IPS-18c (cell line): ENCODE measurements around the gene TP53I11.

ENCODE experiments used
- H3K4me3 ChIP-seq: 2 replicates; pipeline ENCODE4 v1.7.0; 2013; ENCODE audit warnings: low read depth, mild to moderate bottlenecking, low read length, moderate library complexity; ENCODE audit not compliant: insufficient read depth
- H3K9me3 ChIP-seq: one replicate; pipeline ENCODE4 v1.6.1; 2013; ENCODE audit warnings: mild to moderate bottlenecking, low read length, moderate library complexity; ENCODE audit not compliant: control insufficient read depth, insufficient read depth

TP53I11 gene

GRCh38 chr11:44911029-44911814 is 39.5 kb downstream of the TP53I11 start:
- H3K4me3 ChIP-seq: no peak overlapping the region

GRCh38 chr11:44910591-44910990 is 40.1 kb downstream of the TP53I11 start:
- H3K4me3 ChIP-seq: no peak overlapping the region
- no peaks in the 10 kb centered on the region for H3K9me3 ChIP-seq

More at GRCh38 chr11:44911029-44911814, 39.5 kb downstream of the TP53I11 start:
- no peaks in the 10 kb centered on the region for H3K9me3 ChIP-seq

DNA sequence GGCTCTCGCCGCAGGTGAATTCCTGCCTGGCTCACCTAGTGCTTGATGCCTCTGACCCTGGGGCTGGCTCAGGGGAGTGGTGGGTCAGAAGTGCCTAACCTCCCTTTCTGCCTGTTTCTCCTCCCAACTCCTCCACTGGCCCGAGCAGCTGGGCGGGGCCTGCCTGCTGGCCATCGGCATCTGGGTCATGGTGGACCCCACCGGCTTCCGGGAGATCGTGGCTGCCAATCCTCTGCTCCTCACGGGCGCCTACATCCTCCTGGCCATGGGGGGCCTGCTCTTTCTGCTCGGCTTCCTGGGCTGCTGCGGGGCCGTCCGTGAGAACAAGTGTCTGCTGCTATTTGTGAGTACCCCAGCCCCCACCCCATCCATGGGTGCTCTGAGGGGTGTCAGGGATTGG is 41.1 kb downstream of the TP53I11 start:
- H3K9me3 ChIP-seq: no peaks in the 10 kb centered on the region

DNA sequence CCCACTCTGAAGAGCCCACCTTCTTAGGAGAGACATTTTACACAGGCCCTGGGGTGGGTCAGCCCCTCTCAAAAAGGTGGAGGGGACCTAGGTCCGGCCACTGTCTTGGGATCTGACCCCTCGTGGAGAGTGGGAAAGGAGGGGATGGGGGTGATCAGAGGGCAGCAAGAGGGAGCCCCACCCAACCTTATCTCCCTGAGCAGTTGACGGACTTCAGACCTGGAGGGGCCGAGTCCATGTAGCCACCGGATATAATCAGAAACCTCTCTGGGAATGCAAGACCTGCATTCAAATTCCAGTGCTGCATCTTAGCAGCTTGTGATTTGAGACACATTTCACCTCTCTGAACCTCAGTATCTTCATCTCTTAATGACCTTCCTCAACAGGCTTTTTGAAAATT is 44.0 kb downstream of the TP53I11 start:
- Histone ChIP-seq H3K9me3 (no peaks in the 10 kb centered on the region), H3K4me3 (no peak overlapping the region)

More for the DNA sequence above, 41.1 kb downstream of the TP53I11 start:
- no peak overlapping the region; the same call in 1 of the 2 replicates for H3K4me3 ChIP-seq

- no peaks in the 10 kb centered on the region for H3K9me3 ChIP-seq
- H3K4me3 ChIP-seq: no peak overlapping the region
These were observed 45.4 kb downstream of the TP53I11 start for GRCh38 chr11:44905131-44905866.

GRCh38 chr11:44904261-44905020 is 46.2 kb downstream of the TP53I11 start:
- no peak overlapping the region for H3K4me3 ChIP-seq
- no peaks in the 10 kb centered on the region for H3K9me3 ChIP-seq

- Histone ChIP-seq H3K4me3 (no peak overlapping the region), H3K9me3 (peaks cover 2% of the 10 kb centered on the region)
These were observed 47.2 kb downstream of the TP53I11 start for GRCh38 chr11:44903518-44903917.

- Histone ChIP-seq H3K9me3 (peaks cover 5% of the 10 kb centered on the region), H3K4me3 (no peak overlapping the region)
These were observed 47.6 kb downstream of the TP53I11 start for GRCh38 chr11:44903035-44903434.

GRCh38 chr11:44901786-44902185 is 48.9 kb downstream of the TP53I11 start:
- Histone ChIP-seq H3K9me3 (peaks cover 5% of the 10 kb centered on the region), H3K4me3 (no peak overlapping the region)

GRCh38 chr11:44901120-44901633 is 49.5 kb downstream of the TP53I11 start:
- Histone ChIP-seq H3K9me3 (peaks cover 5% of the 10 kb centered on the region), H3K4me3 (no peak overlapping the region)

- Histone ChIP-seq H3K4me3 (no peak overlapping the region), H3K9me3 (peaks cover 5% of the 10 kb centered on the region)
These were observed 50.7 kb downstream of the TP53I11 start for GRCh38 chr11:44899959-44900358.

DNA sequence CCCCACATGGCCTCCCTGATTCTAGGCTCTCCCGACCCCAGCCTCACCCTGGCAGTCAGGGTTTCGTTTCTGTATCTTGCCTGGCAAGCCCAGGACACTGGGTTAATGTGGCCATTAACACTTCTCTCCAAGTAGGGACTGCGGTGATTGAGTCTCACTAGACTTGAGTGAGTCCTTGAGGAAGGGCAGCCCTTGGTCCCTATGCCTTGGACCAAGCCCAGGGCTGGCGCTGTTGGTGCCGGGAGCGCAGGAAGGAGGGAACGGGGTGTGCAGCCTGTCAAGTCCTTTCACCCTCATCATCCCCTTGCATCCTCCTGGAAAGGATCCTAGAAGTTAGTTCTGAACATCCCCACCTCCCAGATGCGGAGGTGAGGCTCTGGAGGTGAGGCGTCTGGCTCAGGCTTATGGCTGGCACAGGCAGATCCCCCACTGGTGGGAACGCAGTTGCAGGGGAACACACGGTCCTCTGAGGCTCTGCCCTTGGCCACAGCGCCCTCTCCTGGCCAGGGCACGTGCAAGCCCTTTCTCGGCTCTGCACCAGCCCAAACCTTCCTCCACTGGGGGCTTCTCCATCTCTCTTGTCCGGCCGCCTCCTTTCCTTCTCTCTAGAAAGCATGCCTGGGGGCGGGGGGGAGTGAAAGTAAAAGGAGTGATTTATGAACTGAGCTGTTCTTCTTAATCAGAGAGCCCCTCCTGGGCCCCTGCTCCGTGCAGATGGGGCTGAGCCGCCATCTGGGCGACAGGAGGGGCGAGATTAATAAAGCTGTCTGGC is 56.7 kb downstream of the TP53I11 start:
- Histone ChIP-seq H3K4me3 (no peak overlapping the region), H3K9me3 (peaks cover 7% of the 10 kb centered on the region)

DNA sequence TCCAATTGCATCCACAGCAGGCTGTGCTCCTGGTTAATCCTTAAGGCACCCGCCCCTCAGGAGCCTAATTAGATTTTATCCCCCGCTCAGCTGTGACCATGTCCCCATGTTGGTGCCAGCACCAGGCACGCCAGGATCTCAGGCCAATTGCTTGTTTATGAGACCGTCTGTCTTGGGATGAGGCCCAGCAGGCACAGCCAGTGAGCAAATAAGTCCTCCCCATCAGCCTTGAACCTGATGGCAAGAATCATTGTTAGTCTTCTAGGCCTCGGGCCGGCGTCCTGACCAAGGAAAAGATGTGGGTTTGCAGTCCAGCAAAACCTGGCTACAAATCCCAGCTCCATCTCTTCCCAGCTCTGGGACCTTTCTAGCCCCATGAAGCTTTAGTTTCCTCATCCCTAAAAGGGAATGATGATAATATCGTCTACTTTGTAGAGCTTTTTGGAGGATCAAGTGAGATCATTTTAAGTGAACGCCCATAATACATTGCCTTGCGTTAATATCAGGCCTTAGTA is 57.3 kb downstream of the TP53I11 start:
- Histone ChIP-seq H3K4me3 (no peak overlapping the region), H3K9me3 (peaks cover 5% of the 10 kb centered on the region)

DNA sequence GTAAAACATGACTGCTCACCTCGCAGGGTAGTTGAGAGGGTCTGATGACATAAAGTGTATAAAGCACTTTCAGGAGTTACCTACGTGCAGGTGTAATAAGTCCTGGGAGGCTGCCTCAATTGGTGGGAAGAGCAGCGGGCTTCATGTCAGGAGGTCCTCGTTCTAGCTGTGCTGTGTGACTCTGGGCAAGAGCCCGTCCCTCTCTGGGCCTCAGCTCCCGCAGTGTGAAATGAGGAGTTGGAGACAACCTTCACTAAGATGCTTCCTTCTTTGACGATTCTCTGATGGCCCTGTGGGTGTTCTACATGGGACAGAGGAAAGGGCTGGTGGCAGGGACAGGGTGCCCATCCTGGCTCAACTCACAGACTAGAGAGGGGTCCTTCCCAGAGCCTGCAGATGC is 57.8 kb downstream of the TP53I11 start:
- no peak overlapping the region for H3K4me3 ChIP-seq
- peaks cover 5% of the 10 kb centered on the region for H3K9me3 ChIP-seq

GRCh38 chr11:44889266-44889665 is 61.4 kb downstream of the TP53I11 start:
- H3K4me3 ChIP-seq: no peak overlapping the region
- H3K9me3 ChIP-seq: peaks cover 5% of the 10 kb centered on the region

- H3K9me3 ChIP-seq: peaks cover 5% of the 10 kb centered on the region
- H3K4me3 ChIP-seq: peak overlapping the region; percentile 24; the same call in 1 of the 2 replicates
These were observed 63.0 kb downstream of the TP53I11 start for GRCh38 chr11:44887636-44888035.

DNA sequence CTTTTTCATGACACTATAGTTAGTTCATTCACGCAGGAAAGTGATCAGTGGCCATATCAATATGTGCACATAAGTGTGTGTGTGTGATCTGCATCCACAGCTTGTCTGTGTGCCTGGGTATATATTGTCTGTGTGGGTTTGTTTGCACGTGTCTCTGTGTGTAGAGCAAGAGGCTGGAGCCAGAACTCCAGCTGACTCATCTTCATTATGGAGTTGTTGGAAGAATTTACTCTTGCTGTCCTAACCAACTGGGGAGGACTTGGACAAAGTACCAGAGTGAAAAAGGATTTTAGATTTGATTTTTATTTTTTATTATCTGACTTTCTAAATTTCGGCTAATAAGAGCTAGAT is 63.9 kb downstream of the TP53I11 start:
- no peak overlapping the region for H3K4me3 ChIP-seq

More for the DNA sequence above, 63.9 kb downstream of the TP53I11 start:
- H3K9me3 ChIP-seq: peaks cover 5% of the 10 kb centered on the region
